HG02759 (cell line): ENCODE measurements around the gene ZC3H7A.
"Not testable (repeated sequence)": the region's sequence is repeated elsewhere in the genome, so short reads cannot be mapped to it uniquely, and the experiment has no call there.

ENCODE experiments used
- ATAC-seq: cut with Tn5 transposase; IDR thresholded peaks from one replicate; pipeline ENCODE4 v1.9.1; 2021; ENCODE audit warnings: mild to moderate bottlenecking, moderate library complexity; ENCODE audit not compliant: unreplicated experiment

Gene ZC3H7A, protein sequence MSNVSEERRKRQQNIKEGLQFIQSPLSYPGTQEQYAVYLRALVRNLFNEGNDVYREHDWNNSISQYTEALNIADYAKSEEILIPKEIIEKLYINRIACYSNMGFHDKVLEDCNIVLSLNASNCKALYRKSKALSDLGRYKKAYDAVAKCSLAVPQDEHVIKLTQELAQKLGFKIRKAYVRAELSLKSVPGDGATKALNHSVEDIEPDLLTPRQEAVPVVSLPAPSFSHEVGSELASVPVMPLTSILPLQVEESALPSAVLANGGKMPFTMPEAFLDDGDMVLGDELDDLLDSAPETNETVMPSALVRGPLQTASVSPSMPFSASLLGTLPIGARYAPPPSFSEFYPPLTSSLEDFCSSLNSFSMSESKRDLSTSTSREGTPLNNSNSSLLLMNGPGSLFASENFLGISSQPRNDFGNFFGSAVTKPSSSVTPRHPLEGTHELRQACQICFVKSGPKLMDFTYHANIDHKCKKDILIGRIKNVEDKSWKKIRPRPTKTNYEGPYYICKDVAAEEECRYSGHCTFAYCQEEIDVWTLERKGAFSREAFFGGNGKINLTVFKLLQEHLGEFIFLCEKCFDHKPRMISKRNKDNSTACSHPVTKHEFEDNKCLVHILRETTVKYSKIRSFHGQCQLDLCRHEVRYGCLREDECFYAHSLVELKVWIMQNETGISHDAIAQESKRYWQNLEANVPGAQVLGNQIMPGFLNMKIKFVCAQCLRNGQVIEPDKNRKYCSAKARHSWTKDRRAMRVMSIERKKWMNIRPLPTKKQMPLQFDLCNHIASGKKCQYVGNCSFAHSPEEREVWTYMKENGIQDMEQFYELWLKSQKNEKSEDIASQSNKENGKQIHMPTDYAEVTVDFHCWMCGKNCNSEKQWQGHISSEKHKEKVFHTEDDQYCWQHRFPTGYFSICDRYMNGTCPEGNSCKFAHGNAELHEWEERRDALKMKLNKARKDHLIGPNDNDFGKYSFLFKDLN

GRCh38 chr16:11797166-11797956 is at the start of gene ZC3H7A:
TSS of gene ZC3H7A (minus strand) at chr16:11797258. CDS start at chr16:11782354, 14,904 bp downstream.
- peak; percentile 95 for ATAC-seq

- no peak for ATAC-seq
Observed at GRCh38 chr16:11844499-11844898, 47.4 kb upstream of the ZC3H7A start.

- ATAC-seq: no peak
Observed at GRCh38 chr16:11843861-11844260, 46.8 kb upstream of the ZC3H7A start.

DNA sequence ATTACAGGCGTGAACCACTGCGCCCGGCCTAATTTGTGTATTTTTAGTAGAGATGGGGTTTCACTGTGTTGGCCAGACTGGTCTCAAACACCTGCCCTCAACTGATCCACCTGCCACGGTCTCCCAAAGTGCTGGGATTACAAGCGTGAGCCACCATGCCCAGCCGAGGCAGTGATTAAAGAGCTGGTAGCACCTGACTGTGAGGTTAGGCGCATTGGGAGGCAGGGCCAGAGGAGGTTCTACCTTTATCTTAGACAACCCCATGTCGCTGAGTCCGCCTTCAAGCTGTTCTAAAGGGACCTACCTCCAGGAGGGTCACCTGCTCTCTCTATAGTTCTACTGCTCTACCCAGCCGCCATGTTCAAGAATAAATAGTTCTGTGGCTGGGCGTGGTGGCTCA is 46.1 kb upstream of the ZC3H7A start:
- ATAC-seq: no peak

DNA sequence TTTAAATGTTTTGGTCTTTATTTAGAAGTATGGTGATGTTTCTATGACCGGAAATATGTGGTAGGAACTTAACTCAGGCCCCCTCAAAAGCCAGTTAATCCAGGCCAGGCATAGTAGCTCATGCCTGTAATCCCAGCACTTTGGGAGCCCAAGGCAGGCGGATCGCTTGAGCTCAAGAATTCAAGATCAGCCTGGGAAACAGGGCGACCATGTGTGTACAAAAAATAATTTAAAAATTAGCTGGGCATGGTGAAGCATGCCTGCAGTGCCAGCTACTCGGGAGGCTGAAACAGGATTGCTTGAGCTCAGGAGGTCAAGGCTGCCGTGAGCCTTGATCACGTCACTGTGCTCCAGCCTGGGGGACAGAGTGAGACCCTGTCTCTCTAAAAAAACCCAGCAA is 44.0 kb upstream of the ZC3H7A start:
- ATAC-seq: no peak

- ATAC-seq: no peak
Observed at GRCh38 chr16:11836650-11837244, 39.7 kb upstream of the ZC3H7A start.

GRCh38 chr16:11835891-11836649 is 39.0 kb upstream of the ZC3H7A start:
- ATAC-seq: no peak

- ATAC-seq: no peak
Observed at GRCh38 chr16:11835309-11835708, 38.3 kb upstream of the ZC3H7A start.

GRCh38 chr16:11833951-11834695 is 37.1 kb upstream of the ZC3H7A start:
- ATAC-seq: no peak

DNA sequence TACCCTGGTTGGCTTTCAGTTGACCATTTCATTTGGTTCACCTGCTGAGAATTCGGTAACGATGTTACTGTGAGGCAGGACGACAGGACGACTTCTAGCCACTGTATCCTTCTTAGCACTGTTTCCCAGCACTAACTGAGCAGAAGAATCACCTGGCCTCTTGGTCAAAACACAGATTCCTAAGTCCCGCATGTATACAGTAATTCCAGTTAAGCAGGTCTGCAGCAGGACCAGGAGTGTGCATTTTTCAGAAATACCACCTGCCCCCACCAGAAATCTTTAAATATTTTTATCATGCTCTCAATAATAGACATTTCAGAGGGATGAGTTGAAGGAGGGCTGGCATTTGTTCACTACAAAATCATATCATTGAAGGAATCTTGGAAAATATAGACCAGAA is 31.6 kb upstream of the ZC3H7A start:
- no peak for ATAC-seq

DNA sequence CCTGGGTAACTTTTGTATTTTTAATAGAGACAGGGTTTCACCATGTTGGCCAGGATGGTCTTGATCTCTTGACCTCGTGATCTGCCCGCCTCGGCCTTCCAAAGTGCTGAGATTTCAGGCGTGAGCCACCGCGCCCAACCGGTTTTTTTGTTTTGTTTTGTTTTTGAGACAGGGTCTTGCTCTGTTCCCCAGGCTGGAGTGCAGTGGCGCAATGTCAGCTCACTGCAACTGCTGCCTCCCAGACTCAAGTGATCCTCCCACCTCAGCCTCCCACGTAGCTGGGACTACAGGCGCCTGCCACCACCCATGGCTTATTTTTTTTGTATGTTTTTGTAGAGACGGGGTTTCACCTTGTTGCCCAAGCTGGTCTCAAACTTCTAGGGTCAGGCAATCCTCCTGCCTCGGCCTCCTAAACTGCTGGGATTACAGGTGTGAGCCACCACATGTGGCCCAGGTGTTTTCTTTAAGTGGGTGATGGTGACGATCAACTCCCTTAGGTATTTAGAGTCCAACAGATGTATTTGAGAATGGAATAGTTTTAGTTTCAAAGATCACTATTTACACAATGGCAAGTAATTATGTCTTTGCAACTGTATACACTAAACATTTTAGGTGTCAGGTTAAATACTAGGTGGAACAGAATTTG is 28.6 kb upstream of the ZC3H7A start:
- ATAC-seq: not testable (repeated sequence)

DNA sequence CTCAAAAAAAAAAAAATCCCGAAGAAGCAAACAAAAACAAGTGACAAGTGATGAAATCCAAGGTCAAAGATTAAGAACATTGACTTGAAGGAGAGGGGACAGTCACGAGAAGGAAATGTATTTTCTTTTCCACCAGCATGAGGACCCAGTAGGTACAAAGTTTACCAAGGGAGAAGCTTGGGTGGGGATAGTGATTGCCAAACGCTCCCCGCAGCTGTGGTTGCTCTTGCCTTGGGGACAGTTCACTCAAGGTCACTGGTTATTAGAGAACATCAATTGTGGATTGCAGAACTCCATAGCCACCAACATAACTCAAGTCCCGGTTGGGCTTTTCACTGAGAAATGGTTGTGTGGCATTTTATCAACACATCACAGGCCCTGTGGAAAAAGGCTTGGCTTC is 27.3 kb upstream of the ZC3H7A start:
- ATAC-seq: no peak

DNA sequence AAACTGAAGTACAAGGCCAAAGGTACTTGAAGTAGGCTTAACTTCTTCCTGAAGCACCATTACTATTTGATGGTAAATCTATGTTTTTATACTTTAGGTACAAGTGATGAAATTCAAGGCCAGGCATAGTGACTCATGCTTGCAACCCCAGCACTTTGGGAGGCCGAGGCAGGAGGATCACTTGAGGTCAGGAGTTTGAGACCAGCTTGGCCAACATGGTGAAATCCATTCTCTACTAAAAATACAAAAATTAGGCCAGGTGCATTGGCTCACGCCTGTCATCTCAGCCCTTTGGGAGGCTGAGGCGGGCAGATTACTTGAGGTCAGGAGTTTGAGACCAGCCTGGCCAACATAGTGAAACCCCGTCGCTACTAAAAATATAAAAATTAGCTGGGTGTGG is 26.6 kb upstream of the ZC3H7A start:
- not testable (repeated sequence) for ATAC-seq

DNA sequence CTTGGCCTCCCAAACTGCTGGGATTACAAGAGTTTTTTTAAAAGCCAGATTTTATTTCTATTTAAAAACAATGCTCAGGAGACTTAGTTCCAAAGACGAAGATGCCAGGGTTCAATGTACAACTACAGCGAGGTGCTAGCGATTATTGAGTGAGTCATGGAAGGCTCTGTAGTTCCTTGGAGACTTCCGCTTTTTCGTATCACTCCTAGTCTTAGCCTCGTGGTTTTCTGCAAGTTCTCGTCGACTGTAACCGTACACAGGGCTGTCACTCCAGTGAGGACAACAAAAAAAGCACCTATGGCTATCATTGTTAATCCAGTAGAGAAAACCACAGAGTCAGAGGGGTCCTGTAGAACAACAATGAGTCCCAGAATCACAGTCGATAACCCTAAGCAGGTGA is 22.7 kb upstream of the ZC3H7A start:
- no peak for ATAC-seq

DNA sequence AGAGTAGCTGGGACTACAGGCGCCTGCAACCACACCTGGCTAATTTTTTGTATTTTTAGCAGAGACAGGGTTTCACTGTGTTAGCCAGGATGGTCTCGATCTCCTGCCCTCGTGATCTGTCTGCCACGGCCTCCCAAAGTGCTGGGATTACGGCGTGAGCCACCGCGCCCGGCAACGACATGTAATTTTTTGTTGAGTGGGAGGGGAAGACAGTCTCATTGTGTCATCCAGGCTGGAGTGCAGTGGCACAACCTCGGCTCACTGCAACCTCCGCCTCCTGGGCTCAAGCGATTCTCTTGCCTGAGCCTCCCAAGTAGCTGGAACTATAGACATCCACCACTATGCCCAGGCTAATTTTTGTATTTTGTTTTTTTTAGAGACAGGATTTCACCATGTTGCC is 21.9 kb upstream of the ZC3H7A start:
- ATAC-seq: not testable (repeated sequence)

DNA sequence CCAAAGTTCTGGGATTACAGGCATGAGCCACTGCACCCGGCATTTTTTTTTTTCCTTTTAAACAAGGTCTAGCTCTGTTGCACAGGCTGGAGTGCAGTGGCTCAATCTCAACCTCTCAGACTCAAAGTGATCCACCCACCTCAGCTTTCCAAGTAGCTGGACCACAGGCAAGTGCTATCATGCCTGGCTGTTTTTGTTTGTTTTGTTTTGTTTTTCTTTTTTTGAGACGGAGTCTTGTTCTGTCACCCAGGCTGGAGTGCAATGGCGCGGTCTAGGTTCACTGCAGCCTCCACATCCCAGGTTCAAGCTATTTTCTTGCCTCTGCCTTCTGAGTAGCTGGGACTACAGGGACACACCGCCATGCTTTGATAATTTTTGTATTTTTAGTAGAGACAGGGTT is 19.1 kb upstream of the ZC3H7A start:
- no peak for ATAC-seq

DNA sequence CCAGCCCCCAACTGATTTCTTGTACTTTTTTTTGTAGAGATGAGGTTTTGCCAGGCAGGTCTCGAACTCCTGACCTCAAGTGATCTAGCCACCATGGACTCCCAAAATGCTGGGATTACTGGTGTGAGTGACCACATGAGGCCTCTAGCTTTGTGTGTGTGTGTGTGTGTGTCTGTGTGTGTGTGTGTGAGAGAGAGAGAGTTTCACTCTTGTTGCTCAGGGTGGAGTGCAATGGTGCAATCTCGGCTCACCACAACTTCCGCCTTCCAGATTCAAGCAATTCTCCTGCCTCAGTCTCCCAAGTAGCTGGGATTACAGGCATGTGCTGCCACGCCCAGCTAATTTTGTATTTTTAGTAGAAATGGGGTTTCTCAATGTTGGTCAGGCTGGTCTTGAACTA is 17.7 kb upstream of the ZC3H7A start:
- not testable (repeated sequence) for ATAC-seq

DNA sequence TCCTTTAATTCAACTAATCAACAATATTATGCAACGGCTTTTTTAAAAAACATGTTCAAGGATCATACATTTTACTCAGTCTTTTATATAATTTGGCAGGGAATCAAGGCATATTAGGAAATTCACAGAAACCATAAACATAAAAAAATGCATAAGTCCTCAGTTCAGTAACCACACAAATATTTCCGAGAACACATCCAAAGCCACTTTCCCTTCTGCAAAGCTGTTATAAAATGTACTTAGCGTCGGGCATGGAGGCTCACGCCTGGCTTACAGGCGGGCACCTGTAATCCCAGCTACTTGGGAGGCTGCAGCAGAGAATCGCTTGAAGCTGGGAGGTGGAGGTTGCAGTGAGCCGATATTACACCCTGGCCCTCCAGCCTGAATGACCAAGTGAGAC is 9.7 kb upstream of the ZC3H7A start:
- no peak for ATAC-seq

DNA sequence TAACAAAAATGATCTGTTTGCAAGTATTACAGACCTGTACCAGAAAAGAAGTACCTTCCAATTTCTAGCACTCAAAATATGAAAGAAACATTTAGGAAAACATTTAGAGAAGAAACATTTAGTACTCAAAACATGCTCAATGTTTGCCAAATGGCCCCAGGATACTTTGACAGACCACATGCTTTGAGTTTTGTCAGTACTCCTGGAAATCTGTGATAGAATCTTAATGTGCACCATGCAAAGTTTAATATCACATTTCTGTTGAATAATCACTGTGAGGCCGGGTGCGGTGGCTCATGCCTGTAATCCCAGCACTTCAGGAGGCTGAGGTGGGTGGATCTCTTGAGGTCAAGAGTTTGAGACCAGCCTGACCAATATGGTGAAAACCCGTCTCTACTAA is 8.5 kb upstream of the ZC3H7A start:
- no peak for ATAC-seq
